Stimulated activated CD4-positive, alpha-beta T cell treated with anti-CD3 and anti-CD28 coated beads, Interleukin-15, amount 100 ng/mL, for 1 hour (primary cell): ENCODE data around the gene CDX1.
"Not testable (repeated sequence)": the region's sequence is repeated elsewhere in the genome, so short reads cannot be mapped to it uniquely, and the experiment has no call there.

Experiments used
- DNase-seq, 2 donors: peaks; one replicate each; pipeline ENCODE4 v3.0.0-alpha.2; 2020; ENCODE audit warnings: low read depth in 1 of 2, low spot score in 1 of 2

The CDX1 gene

DNA sequence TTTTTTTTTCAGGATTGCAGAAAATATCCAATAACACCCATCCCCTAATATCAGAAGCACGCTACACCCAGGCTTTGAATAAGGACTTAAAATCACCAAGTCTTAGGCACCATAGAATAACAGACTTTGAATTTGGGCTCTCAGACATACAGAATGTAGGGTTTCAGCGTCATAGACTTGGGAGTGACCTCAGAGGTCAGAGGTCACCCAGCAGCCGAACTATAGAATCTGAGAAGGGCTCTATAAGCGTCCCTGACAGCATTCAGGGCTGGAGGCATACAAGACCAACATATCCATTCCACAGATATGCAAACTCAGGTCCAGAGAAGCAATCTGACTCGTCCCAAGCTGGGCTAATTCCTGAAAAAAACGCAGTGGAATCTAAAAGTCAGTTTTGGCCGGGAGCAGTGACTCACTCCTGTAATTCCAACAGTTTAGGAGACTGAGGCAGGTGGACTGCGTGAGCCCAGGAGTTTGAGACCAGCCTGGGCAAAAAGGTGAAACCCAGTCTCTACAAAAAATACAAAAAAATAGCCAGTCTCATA, 58.0 kb downstream of the CDX1 start:
- no peak for DNase-seq

DNA sequence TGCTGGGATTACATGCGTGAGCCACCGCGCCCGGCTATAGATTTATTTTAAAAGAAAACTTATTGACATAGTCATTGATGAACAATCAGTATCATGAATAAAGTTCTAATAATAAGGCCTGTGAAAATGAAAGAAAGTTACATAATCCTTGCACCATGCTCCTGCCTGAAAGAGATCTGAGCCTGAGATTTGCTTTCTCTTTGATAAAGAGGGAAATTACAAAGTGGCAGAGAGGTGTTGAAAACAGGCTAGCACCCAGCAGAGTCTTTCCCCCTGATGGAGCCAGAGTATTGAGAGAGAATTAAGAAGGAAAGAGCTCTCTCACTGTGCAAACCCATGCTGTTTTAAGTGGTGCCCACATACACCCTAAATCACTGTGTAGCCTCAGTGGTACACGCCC, 60.5 kb downstream of the CDX1 start:
- no peak for DNase-seq

DNA sequence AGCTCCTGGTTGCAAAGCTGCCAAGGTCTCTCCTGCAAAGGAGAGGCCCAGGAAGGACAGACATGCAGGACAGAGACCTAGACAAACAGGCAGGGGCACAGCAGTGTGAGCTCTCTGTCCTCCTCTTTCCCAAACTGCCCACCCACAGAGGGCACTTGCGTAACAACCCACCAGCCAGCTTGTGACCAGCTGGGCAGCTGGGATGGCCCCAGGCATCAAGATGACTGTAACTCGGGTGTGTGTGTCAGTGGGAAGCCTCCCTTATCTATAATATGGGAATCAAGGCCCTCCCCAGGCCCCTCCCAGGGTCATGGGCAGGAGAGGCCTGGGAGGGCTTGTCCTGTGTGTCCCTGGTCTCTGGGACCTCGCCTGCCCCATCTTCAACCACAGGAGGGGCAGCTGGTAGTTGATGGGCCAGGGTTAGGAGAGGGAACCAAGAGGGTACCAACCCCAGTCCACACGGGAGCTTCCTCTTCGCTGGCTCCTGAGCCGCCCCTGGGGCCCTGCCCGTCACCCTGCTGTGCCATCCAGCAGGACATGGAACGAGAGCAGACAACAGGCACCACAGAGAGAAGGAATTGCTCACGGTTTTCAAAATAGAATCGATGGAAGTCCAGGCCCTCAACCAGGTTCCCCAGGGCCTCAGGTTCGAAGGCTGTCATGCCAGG, 61.2 kb downstream of the CDX1 start:
- DNase-seq, result no peak

DNA sequence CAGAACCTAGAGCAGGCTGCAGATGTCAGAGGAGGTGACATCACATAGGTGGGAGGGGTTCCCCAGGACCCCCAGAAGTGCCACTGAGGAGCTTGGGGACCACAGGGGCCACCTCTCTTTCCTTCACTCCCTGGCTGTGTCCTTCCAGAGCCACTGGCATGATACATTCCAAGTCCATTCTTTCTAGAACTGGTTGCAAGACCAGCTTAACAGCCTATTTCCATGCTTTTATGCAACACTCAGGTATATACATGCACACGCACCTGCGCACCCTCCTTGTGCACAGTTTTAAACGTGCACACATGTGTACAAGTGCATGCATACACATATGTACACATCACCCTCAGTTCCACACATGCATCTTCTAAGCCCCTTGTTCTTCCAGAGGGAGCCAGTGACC, 63.0 kb downstream of the CDX1 start:
- no peak for DNase-seq

DNA sequence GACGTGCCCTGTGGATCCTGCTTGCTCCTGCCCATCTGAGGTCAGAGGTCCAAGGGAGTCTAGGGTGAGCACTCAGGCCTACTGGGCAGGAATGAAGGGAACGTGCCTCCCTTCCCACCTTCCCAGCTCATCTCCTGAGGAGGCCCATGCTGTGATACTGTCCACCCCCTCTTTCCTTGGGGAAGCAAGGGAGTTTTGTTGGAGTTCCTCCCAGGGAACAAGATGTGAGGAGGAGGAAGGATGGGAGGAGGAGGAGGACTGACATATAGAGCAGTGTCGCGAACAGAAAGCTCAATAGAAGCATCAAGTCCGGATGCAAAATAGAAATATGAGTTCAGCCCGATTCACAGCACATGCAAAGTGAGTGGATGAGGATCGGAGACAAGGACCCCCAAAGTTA, 64.3 kb downstream of the CDX1 start:
- no peak for DNase-seq

DNA sequence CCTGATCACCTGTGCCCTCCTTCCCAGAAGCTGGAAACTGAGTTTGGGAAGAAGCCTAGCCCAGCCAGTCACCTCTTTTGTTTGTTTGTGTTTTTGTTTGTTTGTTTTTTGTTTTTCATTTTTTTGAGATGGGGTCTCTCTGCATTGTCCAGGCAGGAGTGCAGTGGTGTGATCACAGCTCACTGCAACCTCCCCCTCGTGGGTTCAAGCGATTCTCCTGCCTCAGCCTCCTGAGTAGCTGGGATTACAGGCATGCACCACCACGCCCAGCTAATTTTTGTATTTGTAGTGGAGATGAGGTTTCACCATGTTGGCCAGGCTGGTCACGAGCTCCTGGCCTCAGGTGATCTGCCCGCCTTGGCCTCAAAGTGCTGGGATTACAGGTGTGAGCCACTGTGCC, 67.1 kb downstream of the CDX1 start:
- not testable (repeated sequence) for DNase-seq
